ENCODE results near the gene NEDD9.

Gene NEDD9

DNA sequence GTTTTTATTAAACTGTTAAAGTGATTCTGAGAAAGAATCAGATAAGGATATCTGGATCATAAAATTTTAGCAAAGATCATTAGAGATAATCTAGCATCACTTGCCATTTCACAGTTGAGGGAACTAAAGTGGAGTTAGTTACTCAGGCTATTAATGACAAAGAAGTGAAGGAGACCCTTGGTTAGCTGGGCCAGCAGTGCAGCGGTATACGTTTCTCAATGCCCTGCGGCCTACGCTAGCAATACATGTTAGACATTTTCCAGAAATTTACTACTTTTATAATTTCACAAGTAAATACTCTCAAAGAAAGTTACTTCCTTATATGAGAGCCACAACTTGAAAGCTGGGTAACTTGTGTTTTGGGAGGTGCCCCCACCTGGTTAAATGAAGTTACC lies 28.5 kb downstream of the NEDD9 start:
- Histone ChIP-seq H3K9me3 (ENCODE audit: insufficient read depth, low read length) (no peaks in the 10 kb centered on the region), H3K9me2 (replicated peaks; ENCODE audit: insufficient read depth, low read length) (no peaks in the 10 kb centered on the region), H3K9ac (ENCODE audit: low read length) (no peak overlapping the region), H3K27ac (ENCODE audit: low read depth, low read length) (no peak overlapping the region), H3K4me2 (ENCODE audit: low read depth, low read length, poor library complexity, severe bottlenecking) (no peak overlapping the region), H3K36me3 (ENCODE audit: low read length) (peaks cover 11% of the 10 kb centered on the region; the same call in 1 of the 2 replicates), H4K20me1 (ENCODE audit: low read depth, low read length) (no peaks in the 10 kb centered on the region), H2AFZ (ENCODE audit: low read depth, low read length, severe bottlenecking) (no peak overlapping the region), H3K4me3 (ENCODE audit: insufficient read depth, low read length, poor library complexity, severe bottlenecking) (no peak overlapping the region), H3F3A (ENCODE audit: insufficient read depth) (no peaks in the 10 kb centered on the region; the same call in 1 of the 2 replicates), H3K27me3 (ENCODE audit: low read length) (no peaks in the 10 kb centered on the region), H3K79me2 (ENCODE audit: insufficient read depth, low read length) (no peaks in the 10 kb centered on the region)
- no peak for TF ChIP-seq EZH2phosphoT487 (conservative IDR thresholded peaks at IDR 0.05; ENCODE audit: low read length)
- TF ChIP-seq, protein P1, sequence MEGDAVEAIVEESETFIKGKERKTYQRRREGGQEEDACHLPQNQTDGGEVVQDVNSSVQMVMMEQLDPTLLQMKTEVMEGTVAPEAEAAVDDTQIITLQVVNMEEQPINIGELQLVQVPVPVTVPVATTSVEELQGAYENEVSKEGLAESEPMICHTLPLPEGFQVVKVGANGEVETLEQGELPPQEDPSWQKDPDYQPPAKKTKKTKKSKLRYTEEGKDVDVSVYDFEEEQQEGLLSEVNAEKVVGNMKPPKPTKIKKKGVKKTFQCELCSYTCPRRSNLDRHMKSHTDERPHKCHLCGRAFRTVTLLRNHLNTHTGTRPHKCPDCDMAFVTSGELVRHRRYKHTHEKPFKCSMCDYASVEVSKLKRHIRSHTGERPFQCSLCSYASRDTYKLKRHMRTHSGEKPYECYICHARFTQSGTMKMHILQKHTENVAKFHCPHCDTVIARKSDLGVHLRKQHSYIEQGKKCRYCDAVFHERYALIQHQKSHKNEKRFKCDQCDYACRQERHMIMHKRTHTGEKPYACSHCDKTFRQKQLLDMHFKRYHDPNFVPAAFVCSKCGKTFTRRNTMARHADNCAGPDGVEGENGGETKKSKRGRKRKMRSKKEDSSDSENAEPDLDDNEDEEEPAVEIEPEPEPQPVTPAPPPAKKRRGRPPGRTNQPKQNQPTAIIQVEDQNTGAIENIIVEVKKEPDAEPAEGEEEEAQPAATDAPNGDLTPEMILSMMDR (IDR thresholded peaks at IDR 0.05; ENCODE audit: insufficient read depth, low read length, poor library complexity, severe bottlenecking), result no peak

DNA sequence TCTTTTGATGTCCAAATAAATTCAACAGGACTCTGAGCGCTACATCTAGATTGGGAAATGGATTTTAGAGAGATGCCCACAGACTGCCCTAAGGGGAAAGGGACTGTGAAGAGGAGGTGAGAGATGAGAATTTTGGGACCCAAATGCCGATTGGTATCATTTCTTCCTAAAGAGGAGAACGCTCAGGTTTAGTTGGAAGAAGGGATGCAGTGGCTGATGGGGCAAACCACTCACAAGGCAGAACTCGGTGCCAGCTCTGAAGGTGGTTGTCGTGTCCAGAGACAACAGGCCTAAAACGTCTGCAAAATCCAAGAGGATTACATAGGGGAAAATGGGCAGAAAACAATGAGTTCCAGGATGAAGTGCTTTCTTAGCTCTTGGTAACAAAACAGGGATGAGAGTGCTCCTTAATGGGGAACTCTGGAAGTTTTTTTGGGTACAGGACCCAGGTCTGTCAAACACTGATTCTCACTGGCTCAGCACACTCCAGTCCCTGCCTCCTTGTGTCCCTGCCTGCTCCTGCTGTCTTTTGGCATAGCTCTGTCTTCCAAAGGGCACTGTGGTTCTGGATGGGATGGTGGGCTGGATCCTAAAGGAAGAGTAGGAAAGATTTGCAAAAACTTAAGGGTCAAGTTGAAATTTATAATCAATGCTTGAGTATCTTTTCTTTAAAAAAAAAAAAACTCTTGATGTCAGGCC lies 29.0 kb downstream of the NEDD9 start:
- Histone ChIP-seq H3K27me3 (ENCODE audit: low read length) (no peaks in the 10 kb centered on the region), H3F3A (ENCODE audit: insufficient read depth) (no peaks in the 10 kb centered on the region; the same call in 1 of the 2 replicates), H3K9ac (ENCODE audit: low read length) (no peak overlapping the region), H3K79me2 (ENCODE audit: insufficient read depth, low read length) (no peaks in the 10 kb centered on the region), H3K9me3 (ENCODE audit: insufficient read depth, low read length) (no peaks in the 10 kb centered on the region), H3K4me2 (ENCODE audit: low read depth, low read length, poor library complexity, severe bottlenecking) (no peak overlapping the region), H3K36me3 (ENCODE audit: low read length) (0 out of 2 replicates have a peak, but pooled peaks cover 8% of the 10 kb centered on the region), H3K4me3 (ENCODE audit: insufficient read depth, low read length, poor library complexity, severe bottlenecking) (no peak overlapping the region), H3K27ac (ENCODE audit: low read depth, low read length) (no peak overlapping the region), H3K9me2 (replicated peaks; ENCODE audit: insufficient read depth, low read length) (no peaks in the 10 kb centered on the region), H2AFZ (ENCODE audit: low read depth, low read length, severe bottlenecking) (no peak overlapping the region), H4K20me1 (ENCODE audit: low read depth, low read length) (no peaks in the 10 kb centered on the region)
- TF ChIP-seq EZH2phosphoT487 (conservative IDR thresholded peaks at IDR 0.05; ENCODE audit: low read length), result no peak
- TF ChIP-seq, protein P1 (IDR thresholded peaks at IDR 0.05; ENCODE audit: insufficient read depth, low read length, poor library complexity, severe bottlenecking), result no peak

DNA sequence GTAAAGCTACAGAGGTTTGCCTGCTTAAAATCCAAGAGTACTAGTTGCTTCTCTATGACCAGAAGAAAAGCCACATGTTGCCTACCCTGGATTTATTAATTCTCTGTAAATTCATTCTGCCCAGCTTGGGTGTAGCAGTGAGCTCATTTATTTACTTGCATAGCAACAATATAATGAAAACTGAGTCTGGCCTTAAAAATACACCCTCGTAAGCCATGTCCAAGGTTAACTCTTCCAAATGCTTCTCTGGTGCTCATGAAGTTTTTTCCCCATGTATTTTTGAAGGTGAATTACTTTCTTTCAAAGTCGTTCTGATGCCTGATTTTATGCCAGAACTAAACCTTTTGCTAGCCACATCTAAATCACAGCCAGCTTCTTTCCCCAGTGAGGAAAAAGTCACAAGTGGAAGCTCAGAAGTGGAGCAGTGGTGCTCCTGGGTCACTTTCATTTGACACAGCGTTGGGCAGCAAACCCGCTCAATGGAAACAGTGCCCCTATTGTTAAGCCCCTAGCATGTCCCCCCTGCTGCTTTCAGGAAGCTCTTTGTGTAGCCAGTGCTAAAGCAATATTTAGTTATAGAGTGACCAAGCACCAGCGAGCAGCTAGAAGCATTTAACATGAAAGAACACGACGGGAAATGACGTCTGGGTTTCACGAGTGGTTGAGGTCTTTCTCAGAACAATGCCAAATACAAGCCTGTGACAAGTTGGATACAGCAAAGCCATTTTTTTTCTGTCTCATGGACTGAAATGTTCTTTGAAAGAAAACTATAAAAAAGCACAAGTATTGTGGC lies 29.8 kb downstream of the NEDD9 start:
- no peaks in the 10 kb centered on the region for H4K20me1 ChIP-seq (ENCODE audit: low read depth, low read length)
- H3K9me2 ChIP-seq (replicated peaks; ENCODE audit: insufficient read depth, low read length), result no peaks in the 10 kb centered on the region
- no peaks in the 10 kb centered on the region for H3K79me2 ChIP-seq (ENCODE audit: insufficient read depth, low read length)
- H3K9me3 ChIP-seq (ENCODE audit: insufficient read depth, low read length), result no peaks in the 10 kb centered on the region
- H3K9ac ChIP-seq (ENCODE audit: low read length), result no peak overlapping the region
- TF ChIP-seq EZH2phosphoT487 (conservative IDR thresholded peaks at IDR 0.05; ENCODE audit: low read length), result no peak
- TF ChIP-seq, protein P1 (IDR thresholded peaks at IDR 0.05; ENCODE audit: insufficient read depth, low read length, poor library complexity, severe bottlenecking), result no peak
- H3K4me3 ChIP-seq (ENCODE audit: insufficient read depth, low read length, poor library complexity, severe bottlenecking), result no peak overlapping the region
- H3F3A ChIP-seq (ENCODE audit: insufficient read depth), result no peaks in the 10 kb centered on the region; the same call in 1 of the 2 replicates
- H3K4me2 ChIP-seq (ENCODE audit: low read depth, low read length, poor library complexity, severe bottlenecking), result no peak overlapping the region
- H3K27me3 ChIP-seq (ENCODE audit: low read length), result no peaks in the 10 kb centered on the region
- H3K27ac ChIP-seq (ENCODE audit: low read depth, low read length), result no peak overlapping the region
- no peak overlapping the region for H2AFZ ChIP-seq (ENCODE audit: low read depth, low read length, severe bottlenecking)
- H3K36me3 ChIP-seq (ENCODE audit: low read length), result 0 out of 2 replicates have a peak, but pooled peaks cover 8% of the 10 kb centered on the region

Data from SU-DHL-6 (cell line).